ENCODE results near the gene ART4. TPM values are rescaled to one million over a fixed set of nuclear protein-coding genes. Genes with fewer than 3 reads are reported as not detected.

Gene ART4
- total RNA-seq, 1 experiment from 2014 or later = not detected

GRCh38 chr12:14834509-14834908, 8.8 kb downstream of the ART4 start:
- TF ChIP-seq SMAD4 (CRISPR knock-in tag; IDR thresholded peaks at IDR 0.05) (no peak), ZNF317 (CRISPR knock-in tag; IDR thresholded peaks at IDR 0.05; ENCODE audit: borderline replicate concordance, low read depth) (no peak), MAX (CRISPR knock-in tag; IDR thresholded peaks at IDR 0.05) (no peak), CREB1 (CRISPR knock-in tag; IDR thresholded peaks at IDR 0.05) (no peak), ZBTB43 (CRISPR knock-in tag; IDR thresholded peaks at IDR 0.05) (no peak), RELA (CRISPR knock-in tag; IDR thresholded peaks at IDR 0.05; ENCODE audit: borderline replicate concordance) (no peak), NFATC4 (CRISPR knock-in tag; IDR thresholded peaks at IDR 0.05) (no peak), ZNF416 (CRISPR knock-in tag; IDR thresholded peaks at IDR 0.05) (no peak), FOXJ3 (CRISPR knock-in tag; IDR thresholded peaks at IDR 0.05; ENCODE audit: borderline replicate concordance) (no peak)
- Mint-ChIP-seq H3K36me3 (peaks cover 6% of the 10 kb centered on the region), H3K27me3 (ENCODE audit: low read depth) (no peaks in the 10 kb centered on the region), H3K4me3 (no peak overlapping the region), H3K9me3 (peaks cover 5% of the 10 kb centered on the region), H3K4me1 (peaks cover 5% of the 10 kb centered on the region), H3K27ac (no peak overlapping the region)
- ChIA-PET POLR2A (interaction anchor here (0.6 kb wide), 1 partner anchor 390 kb away, joined by 5 read pairs; no protein-coding TSS in a partner anchor), CTCF (interaction anchor here (0.7 kb wide), 2 partner anchors 78 to 101 kb away, joined by 3 read pairs; no protein-coding TSS in a partner anchor)
- ATAC-seq (no peak), DNase-seq (ENCODE audit: low spot score) (no peak)

GRCh38 chr12:14833952-14834351, 9.4 kb downstream of the ART4 start:
- Mint-ChIP-seq H3K4me1 (peaks cover 2% of the 10 kb centered on the region), H3K9me3 (0 out of 2 replicates have a peak, but pooled peaks cover under 1% of the 10 kb centered on the region), H3K36me3 (0 out of 2 replicates have a peak, but pooled peaks cover under 1% of the 10 kb centered on the region), H3K27me3 (ENCODE audit: low read depth) (no peaks in the 10 kb centered on the region), H3K4me3 (no peak overlapping the region), H3K27ac (no peak overlapping the region)
- ATAC-seq (no peak), DNase-seq (ENCODE audit: low spot score) (no peak)
- ChIA-PET CTCF (interaction anchor here (0.5 kb wide), 1 partner anchor 119 kb away, joined by 3 read pairs; no protein-coding TSS in a partner anchor), POLR2A (interaction anchor here (0.6 kb wide), 1 partner anchor 389 kb away, joined by 5 read pairs; no protein-coding TSS in a partner anchor)
- TF ChIP-seq ETV6 (CRISPR knock-in tag; IDR thresholded peaks at IDR 0.05) = no peak
- TF ChIP-seq RORB (CRISPR knock-in tag; IDR thresholded peaks at IDR 0.05) = no peak
- TF ChIP-seq NFATC4 (CRISPR knock-in tag; IDR thresholded peaks at IDR 0.05) = no peak
- no peak for TF ChIP-seq ZNF281 (CRISPR knock-in tag; IDR thresholded peaks at IDR 0.05)
- no peak for TF ChIP-seq PRRX2 (CRISPR knock-in tag; IDR thresholded peaks at IDR 0.05)
- no peak for TF ChIP-seq FOXP4 (CRISPR knock-in tag; IDR thresholded peaks at IDR 0.05)
- no peak for TF ChIP-seq PREB (CRISPR knock-in tag; IDR thresholded peaks at IDR 0.05; ENCODE audit: borderline replicate concordance)
- TF ChIP-seq IRF1 (CRISPR knock-in tag; IDR thresholded peaks at IDR 0.05) = no peak
- TF ChIP-seq SMAD4 (CRISPR knock-in tag; IDR thresholded peaks at IDR 0.05) = no peak
- TF ChIP-seq ZNF423 (CRISPR knock-in tag; IDR thresholded peaks at IDR 0.05) = no peak
- TF ChIP-seq ATF6 (CRISPR knock-in tag; IDR thresholded peaks at IDR 0.05) = no peak
- TF ChIP-seq ZSCAN18 (CRISPR knock-in tag; IDR thresholded peaks at IDR 0.05) = no peak
- TF ChIP-seq MYBL2 (CRISPR knock-in tag; IDR thresholded peaks at IDR 0.05) = no peak
- TF ChIP-seq ELF4 (CRISPR knock-in tag; IDR thresholded peaks at IDR 0.05; ENCODE audit: low read depth) = no peak
- no peak for TF ChIP-seq ZNF263 (CRISPR knock-in tag; IDR thresholded peaks at IDR 0.05; ENCODE audit: low read depth)
